GM19468 (cell line): ENCODE data around the gene CHCHD6.

Experiments
- ATAC-seq: cut with Tn5 transposase; IDR thresholded peaks from one replicate; pipeline ENCODE4 v1.9.1; 2021; ENCODE audit warnings: mild to moderate bottlenecking, moderate library complexity, moderate number of reproducible peaks; ENCODE audit not compliant: unreplicated experiment; ENCODE audit errors: extremely low read depth

The CHCHD6 gene

DNA sequence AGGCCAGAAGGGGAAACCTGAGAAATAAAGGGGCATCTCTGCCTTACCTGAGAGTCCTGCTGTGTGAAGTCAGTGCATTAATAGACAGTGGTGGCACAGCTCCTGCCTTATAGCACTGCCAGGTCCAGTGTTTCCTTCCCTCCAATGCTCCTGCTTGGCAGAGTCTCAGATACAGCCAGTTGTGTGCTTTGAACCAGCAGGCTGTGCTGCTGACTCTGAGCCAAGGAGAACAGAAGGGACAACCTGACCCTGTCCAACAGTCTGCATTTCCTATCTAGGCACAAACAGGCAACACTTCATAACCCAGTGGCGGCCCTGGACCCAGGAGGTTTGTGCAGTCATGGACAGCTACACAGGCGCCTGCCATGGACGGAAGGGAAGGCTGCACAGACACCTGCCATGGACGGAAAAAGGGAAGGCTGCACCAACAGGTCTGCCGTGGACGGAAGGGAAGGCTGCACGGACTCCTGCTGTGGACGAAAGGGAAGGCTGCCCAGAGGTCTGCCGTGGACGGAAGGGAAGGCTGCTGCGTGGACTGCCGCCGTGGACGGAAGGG, 245.0 kb downstream of the CHCHD6 start:
- ATAC-seq: no peak

DNA sequence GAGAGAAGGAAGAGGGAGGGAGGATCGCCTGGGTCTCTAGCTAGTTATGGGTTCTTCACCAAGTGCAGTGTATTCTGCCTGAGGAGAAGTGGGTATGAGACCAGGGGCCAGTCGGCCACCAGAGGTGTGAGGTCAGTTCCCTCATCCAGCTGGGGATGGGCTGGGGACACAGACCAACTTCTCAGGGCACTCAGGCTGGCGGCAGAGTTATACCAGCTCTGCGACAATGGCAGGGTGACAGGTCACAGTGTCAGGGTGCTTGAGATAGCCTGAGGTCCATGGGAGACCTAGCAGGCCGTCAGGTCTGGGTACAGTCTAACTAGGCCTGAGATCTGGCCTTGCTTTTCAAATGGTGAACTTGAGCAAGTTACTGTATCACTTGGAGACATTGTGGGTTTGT, 247.5 kb downstream of the CHCHD6 start:
- no peak for ATAC-seq

DNA sequence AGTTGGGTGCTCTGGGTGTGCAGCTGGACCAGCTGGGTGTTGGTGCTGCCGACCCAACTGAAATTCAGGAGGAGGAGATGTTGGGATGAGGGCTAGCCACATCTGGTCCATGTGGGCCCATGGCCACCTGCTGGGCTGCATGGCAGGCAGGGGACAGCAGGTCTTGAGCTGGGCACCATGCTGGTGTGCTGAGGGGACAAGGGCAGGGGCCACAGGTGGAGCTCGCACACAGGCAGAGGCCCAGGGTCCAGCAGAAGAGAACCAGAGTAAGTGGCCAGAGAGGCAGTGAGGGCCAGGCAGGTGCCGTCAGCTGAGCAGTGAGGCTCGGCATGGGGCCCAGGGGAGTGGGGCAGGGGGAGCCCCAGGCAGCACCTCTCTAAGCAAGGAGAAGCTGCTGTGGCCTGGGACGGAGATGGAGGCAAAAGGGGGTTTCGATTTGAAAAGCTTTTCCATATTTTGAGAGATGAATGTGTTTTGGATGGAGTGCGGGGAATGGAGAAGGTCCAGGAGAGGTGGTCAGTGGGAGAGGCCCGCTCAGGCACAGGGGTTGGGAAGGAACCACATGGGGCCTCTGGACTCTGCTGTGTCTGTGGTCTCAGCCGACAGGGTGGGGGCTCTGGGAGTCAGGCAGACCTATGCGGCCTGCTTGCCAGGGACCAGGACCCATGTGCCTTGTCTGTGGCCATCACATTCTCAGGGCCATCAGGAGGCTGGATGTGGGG, 248.4 kb downstream of the CHCHD6 start:
- no peak for ATAC-seq

DNA sequence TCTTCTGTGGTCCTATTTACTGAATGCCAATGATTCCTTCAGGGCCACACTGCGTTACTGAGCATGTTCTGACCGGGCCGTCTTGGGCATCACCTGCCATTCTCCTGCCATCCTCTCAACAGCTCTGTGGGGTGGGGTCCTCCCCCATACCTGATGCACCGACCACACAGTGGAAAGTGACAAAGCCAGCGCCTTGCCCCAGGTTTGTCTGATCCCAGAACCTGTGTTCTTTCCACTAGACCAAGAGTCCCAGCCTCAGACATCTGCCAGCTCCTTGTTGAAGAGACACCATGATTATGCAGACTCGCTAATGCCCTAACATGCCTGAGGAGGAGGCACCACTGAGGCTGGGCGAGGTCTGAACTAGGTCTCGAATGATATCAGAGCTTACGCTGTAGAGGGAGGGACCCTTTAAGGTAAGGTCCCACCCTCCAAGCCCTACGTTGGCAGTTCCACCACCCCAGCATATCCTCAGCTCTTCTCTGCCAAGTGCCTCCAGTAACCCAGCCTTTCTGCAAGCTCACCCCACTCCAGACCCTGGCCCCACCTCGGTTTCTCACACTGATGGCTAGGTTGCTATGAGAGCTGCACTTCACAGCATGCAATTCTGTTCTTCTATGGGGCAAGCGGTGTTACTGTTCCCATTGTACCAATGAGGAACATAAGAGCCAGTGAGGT, 249.1 kb downstream of the CHCHD6 start:
- ATAC-seq: no peak

DNA sequence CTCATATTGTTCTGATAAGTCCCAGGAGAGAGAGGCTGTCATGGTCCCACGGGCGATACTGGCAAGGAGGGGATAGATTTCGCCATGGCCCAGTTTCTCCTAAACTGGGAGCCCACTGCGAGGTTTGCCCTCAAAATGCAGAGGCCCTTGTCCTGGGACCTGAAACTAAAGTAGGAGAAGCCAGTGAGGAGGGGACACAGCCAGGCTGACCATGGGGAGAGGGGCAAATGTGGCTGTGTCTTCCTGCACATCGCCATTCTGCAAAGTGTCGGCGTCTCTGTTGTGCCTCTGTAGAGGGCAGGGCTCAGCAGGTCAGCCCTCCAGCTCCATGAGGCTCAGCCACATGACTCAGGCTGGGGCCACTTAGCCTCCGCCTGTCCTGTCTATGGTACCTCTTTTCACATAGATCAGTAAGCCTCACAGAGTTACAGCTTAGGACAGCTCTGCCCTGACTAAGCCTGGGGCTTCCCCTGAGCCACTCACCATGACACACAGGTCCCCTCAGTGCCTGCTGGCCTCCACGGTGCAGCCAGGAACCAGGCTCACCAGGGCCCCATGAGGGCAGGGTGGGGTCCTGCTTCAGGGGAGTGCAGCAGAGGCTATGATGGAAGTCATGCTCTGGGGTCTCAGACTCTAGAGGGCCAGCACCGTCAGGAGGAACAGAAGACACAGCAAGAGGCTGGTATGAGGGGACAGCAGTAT, 250.3 kb downstream of the CHCHD6 start:
- peak; percentile 9 for ATAC-seq

DNA sequence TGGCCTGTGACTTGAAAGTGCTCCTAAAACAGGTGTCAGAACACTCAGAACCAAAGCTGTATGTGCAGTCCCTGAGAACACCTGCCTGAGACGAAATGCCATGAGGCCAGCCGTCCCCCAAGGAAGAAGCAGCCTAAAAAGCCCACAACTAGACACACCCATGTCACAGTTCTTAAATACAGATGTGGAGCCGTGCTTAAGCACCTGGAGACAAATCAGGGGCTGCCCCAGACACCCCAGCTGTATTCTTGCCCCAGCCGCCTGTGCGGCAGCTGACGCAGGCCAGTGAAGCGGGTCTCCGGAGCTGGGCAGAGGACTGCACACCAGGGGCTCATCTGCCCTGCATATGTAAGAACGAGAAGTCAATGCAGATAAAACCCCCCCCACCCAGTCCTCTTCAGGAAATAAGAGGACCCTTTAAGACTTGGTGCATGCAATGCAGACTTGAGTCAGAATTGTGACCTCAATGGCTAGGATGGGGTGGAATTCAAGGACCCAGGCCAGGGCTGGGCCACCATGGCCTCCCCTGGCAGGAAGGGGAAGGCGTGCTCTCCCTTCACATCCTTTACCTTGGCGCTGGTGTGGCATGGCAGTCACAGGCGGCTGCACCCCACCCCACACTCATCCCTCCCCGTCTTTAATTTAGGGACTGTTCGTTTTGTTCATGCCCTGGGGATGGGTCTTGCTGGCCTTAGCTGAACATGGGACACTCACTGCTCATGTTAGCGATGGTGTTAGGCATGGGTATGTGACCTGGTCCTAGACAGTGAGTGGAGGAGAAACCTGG, 251.2 kb downstream of the CHCHD6 start:
- peak; percentile 25 for ATAC-seq

DNA sequence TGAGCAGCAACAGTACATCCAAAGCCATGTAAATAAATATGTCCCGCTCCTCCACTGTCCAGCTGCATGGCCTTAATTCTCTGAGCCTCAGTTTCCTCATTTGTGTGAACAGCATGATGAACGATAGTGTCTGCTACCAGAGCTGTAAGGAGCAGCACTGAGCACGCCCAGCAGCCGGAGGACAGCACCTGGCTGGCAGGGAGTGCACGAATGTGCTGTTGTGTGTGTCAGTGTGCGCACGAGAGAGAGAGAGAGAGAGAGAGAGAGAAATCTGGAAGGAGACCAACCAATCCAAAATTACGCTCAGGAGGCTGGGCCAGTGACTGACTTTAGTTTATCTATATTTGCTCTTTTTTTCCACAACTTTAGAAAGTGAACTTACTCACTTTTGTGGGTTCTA, 252.3 kb downstream of the CHCHD6 start:
- no peak for ATAC-seq

DNA sequence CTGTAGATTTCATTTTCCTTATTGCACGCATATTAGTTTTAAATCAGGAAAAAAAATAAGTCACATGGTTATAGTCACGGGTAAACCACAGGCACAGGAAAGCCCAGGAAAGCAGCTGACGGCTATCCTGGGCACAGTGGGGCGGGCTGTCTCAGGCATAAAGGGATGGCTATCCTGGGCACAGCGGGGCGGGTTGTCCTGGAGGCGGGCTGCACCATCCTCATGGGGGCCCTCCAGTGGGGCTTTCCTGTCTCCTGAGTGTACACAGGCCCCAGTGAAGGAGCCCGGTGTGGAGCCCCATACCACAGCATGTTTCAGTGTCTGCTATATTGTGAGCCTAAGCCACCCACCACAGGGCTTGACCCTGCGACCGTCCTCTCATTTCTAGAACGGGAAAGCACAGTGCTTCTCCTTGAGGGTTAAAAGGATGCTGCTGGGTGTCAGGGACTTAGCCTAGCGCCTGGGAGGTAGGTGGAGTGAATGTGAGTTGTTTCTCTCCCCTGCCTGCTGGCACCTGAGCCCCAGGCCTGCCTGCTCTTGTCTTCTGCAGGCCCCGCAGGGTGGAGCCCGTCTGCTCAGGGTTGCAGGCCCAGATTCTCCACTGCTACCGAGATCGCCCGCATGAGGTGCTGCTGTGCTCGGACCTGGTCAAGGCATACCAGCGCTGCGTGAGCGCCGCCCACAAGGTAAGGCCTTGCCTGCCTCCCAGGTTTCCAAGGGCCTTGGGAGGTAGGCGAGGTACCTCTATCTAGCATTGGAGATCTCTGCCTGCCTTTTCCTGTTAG, 253.0 kb downstream of the CHCHD6 start:
- ATAC-seq: no peak

DNA sequence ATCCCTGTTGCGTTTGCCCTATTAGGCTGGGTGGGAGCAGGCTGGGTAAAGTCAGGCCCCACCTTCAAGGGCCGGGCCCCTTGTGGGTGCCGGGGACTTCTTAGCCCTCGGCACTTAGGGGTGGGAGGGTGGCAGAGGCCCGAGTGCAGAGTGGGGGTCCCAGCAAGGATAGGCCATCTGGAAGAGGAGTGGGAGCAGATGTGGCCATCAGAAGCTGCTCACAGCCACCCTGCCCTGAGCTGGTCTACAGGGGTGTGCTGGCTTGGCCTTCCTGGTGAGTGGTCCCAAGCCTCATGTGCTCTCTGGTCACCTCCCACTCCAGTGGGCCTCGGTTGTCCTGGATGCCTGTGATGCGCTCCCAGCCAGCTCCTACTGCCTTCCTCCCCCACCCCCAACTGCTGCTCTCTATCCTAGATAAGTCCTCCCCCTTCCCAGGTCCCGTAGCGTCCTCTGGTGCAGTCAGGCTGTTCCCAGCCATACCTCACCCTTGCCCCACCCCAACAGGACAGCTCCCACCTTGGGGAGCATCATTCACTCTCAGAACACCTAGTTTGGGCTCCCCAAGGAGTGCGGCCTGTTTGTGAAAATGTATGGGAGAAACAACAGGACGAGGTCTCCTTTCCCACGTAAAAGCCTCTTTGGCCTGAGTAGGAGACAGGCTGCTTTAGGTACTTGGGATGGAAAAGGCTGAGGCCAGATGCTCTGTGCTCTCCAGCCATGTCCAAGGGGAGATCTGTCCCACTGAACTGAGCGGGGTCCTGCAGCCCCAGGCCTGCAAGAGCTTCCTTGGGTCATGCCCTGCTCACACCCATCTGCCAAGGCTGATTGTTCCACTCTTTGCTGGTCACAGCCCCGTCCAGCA, 254.0 kb downstream of the CHCHD6 start:
- ATAC-seq: no peak

DNA sequence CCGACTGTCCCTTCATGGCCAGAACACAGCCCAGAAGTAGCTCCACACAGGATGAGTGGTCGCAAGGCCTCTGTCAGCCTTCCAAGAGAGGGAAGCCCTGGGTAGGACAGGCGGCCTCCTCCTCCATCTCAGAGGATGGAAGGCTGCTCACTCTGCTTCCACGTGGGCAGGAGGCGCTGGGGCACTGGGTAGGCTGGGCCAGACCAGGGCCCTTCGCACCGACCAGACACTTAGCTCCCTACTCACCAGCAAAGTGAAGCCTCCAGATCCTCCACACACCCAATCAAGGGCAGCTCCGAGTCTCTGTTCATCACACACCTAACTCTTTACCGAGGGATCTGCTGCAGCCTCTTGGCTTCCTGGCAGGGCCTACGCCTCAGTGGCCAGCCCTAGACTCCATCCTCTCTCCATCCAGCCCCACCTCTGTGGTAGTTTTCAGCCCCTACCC, 254.6 kb downstream of the CHCHD6 start:
- no peak for ATAC-seq

DNA sequence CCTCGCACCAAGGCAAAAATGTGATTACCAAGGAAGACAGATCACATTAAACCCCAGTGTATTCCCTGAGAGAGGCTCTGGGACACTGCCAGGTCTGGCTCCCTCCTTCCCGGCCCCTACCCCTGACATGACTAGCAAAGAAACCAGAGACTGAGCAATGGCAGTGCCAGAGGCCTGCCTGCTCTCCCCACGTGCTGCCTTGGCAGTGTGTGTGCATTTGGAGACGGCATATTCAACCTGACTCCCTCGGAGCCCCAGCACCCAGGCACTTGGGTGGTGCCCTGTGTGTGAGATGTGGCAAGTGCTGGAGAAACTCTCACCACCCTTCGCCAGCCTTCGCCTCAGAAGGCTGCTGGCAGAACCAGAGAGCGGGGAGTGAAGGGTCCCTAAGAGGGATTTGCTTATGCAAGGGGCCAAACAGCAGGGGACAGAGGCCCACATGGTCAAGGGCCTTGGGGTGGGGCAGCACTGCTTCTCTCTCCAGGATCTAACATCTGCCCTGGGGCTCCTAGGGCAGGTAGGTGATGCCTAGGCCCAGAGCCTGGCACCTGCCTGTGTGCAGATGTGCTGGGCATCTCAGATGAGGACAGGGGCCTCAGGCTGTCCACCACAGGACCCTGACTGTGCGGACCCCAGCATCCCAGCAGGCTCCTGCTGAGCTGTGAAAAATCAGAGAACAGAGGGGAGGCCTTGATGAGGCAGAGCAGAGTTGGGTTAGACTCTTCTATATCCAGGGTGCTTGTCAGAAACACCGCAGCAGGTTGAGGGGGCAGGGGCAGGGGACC, 255.3 kb downstream of the CHCHD6 start:
- no peak for ATAC-seq

DNA sequence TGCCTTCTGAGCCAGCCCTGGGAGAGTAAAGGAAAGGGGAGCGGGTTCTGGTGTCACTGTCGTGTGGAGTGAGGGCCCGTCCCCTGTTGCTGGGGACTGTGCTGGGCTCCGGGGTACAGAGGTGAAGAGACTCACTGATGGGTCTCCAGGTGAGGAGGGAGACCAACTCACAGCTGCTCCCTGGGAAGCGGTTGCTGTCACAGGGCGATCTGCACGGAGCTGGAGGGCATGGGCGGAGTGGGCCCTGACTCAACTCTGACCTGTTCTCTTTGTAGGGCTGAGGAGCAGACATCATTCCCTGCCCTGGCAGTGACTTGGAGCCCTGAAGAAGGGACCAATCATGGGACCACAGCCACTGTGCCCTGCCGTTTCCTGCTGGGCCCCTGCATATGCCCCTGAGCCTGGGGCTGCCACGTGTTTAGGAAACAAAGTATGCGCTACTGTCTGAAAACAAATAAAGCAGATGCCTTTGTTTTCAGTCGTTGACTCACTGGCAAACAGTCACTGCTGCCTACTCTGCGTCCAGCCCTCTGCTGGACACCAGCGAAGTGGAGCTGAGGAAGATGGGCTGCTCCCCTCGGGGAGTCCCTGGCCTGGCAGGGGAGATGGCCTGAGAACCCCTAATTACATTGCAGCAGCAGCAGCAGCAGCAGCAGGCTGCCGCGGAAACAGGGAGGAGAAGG, 256.0 kb downstream of the CHCHD6 start:
- ATAC-seq: no peak

DNA sequence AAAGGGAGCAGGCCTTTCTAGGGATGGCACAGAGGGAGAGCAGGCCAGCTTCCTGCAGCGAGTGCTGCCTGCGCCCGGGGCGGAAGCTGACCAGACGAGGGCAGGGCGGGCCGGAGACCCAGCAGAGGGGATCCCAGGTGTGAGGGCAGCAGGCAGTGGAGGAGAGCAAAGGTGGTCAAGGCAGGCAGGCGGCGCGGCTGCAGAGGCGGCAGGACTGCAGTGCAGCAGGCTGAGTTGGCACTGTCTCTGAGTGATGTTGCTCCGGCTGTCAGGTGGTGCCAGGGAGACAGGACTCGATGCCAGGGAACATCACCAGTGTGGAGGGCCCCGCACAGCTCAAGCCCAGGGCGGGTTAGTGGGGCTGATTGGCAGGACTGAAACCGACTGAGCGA, 256.6 kb downstream of the CHCHD6 start:
- ATAC-seq: no peak

DNA sequence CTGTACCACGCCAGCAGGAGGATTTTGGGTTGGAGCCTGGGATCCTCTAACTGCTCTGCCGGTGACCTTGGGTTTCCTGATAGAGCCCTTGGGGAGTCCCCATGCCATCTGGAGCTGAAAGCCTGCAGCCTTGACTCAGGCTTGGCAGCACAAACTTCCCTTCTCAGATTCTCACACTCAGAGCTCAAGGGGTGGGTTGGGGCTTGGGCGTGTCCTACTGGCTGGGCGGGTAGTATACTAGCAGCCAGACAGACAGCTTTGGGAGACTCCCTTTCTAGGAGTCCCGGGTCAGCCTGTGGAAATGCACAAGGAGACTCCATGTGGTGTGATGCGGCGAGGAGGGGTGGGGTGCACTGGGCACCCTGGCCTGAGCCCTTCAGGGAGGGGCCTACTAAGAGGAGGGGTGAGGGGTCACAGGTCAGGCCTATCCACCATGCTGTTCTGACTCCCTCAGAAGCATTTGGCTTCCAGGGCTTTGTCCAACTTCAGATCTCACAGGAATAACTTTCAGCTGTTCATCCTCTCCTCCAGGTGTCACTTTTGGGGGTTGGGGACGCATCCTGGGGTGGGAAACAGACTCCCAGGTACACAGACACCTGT, 257.3 kb downstream of the CHCHD6 start:
- no peak for ATAC-seq

DNA sequence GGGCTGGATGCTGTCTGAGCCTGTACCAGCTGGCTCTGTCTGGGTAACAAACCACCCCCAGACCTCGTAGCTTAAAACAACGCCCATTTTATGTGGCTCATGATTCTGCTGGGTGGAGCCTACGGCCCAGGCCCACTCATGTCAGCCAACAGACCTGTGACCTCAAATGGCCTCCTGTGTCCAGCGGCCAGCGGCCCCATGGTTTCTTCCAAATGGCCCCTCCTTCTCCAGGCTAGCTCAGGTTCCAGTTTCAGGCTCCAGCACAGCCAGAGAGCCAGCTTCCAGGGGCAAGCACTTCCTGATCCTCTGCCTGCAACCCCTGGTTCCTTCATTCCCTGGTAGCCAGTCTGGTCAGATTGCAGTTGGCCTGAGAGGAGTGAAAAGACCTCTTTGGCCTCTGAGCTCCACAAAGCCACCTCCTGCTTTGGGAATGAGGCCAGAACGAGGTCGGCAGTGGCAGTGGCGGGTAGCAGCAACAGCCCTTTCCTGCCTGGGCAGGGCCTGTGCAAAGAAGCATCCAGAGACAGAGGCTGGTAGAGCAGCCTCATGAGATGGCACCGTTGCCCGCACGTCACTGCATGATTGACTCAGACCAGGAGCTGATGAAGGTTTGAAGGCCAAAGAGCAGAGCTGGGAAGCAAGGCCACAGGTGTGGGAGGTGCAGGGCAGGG, 257.9 kb downstream of the CHCHD6 start:
- ATAC-seq: no peak

DNA sequence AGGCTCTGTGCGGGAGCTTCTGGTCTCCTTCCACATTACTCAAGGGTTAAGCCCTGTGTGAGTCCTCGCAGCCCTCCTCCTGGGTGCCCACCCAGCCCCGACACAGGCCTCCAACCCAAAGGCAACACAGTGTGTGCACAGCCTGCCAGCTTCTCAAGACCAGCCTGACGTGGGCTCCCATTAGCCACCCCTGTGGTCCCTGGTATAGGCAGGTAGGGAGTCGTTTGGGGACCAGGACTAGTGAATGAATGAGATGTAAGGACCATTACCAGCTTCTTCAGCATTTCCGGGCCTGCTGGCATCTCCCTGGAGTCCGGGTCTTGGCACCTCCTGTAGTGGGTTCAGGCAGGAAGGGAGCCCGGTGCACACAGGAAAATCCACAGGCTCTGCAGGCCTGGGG, 258.7 kb downstream of the CHCHD6 start:
- no peak for ATAC-seq
